Measurements from ENCODE around the gene LY6G6D.

Gene LY6G6D

DNA sequence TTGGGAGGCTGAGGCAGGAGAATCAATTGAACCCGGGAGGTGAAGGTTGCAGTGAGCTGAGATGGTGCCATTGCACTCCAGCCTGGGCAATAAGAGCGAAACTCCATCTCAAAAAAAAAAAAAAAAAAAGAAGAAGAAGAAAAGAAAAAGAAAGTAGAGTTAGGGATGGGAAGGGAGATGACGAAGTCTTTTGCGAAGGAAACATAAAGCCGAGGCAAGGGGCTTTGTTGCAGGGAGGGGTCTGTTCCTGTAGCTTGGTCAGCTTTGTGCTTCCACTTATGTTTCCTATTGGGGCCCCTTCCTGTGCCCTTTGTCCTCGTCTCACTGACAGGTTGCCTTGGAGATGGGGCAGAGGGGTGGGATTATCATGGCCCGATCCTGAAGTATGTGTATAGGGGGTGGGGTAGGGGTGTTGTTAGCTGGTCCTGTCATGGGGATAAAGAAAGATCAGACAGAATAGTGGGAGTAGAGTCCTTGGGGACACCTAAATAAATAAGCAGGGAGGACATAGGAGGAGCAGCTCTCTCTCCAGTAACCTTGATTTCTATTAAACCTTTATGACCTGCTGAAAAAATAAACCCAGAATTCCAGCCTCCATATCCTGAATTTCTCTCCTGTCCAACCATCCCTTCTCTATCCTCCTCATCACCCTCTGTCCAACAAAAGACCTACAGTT lies 22.3 kb downstream of the LY6G6D start:
- H4K5ac ChIP-seq (ENCODE audit: low read length) = no peak overlapping the region
- no peaks in the 10 kb centered on the region for H3K27me3 ChIP-seq (ENCODE audit: insufficient read depth, low read length, poor library complexity)
- peak; percentile 68 for DNase-seq
- peak overlapping the region; percentile 53 for H3K18ac ChIP-seq (ENCODE audit: low read length)
- H3K4me2 ChIP-seq (ENCODE audit: low read length) = no peak overlapping the region
- H3K4me3 ChIP-seq (ENCODE audit: low read length) = no peak overlapping the region
- H3K56ac ChIP-seq (ENCODE audit: low read length) = peak overlapping the region; percentile 86
- H3K9ac ChIP-seq (ENCODE audit: low read length) = peak overlapping the region; percentile 33
- no peak overlapping the region for H3K23ac ChIP-seq (ENCODE audit: low read length)
- H3K36me3 ChIP-seq (ENCODE audit: control insufficient read depth, insufficient read depth, low read length) = peaks cover 9% of the 10 kb centered on the region
- H2BK120ac ChIP-seq (ENCODE audit: low read depth, low read length) = no peak overlapping the region
- no peak overlapping the region for H2BK15ac ChIP-seq (replicated peaks; ENCODE audit: low read depth)
- H3K27ac ChIP-seq (ENCODE audit: low read depth, low read length) = peak overlapping the region; percentile 42
- no peak overlapping the region for H2AK5ac ChIP-seq (ENCODE audit: low read length)
- no peak overlapping the region for H2BK5ac ChIP-seq (ENCODE audit: low read length)
- H4K8ac ChIP-seq (ENCODE audit: low read depth, low read length) = no peak overlapping the region
- H3K79me2 ChIP-seq (ENCODE audit: control insufficient read depth, insufficient read depth, low read length) = peaks cover 28% of the 10 kb centered on the region
- WGBS (ENCODE audit: extremely low coverage, insufficient coverage, low lambda C conversion rate) = no CpG with 5 or more reads among the region's 7 CpGs
- peaks cover 11% of the 10 kb centered on the region for H3K79me1 ChIP-seq (ENCODE audit: low read length)
- H3K4ac ChIP-seq (ENCODE audit: low read depth, low read length) = no peak overlapping the region
- peaks cover 25% of the 10 kb centered on the region for H3K4me1 ChIP-seq (ENCODE audit: control insufficient read depth, low read depth, low read length)

DNA sequence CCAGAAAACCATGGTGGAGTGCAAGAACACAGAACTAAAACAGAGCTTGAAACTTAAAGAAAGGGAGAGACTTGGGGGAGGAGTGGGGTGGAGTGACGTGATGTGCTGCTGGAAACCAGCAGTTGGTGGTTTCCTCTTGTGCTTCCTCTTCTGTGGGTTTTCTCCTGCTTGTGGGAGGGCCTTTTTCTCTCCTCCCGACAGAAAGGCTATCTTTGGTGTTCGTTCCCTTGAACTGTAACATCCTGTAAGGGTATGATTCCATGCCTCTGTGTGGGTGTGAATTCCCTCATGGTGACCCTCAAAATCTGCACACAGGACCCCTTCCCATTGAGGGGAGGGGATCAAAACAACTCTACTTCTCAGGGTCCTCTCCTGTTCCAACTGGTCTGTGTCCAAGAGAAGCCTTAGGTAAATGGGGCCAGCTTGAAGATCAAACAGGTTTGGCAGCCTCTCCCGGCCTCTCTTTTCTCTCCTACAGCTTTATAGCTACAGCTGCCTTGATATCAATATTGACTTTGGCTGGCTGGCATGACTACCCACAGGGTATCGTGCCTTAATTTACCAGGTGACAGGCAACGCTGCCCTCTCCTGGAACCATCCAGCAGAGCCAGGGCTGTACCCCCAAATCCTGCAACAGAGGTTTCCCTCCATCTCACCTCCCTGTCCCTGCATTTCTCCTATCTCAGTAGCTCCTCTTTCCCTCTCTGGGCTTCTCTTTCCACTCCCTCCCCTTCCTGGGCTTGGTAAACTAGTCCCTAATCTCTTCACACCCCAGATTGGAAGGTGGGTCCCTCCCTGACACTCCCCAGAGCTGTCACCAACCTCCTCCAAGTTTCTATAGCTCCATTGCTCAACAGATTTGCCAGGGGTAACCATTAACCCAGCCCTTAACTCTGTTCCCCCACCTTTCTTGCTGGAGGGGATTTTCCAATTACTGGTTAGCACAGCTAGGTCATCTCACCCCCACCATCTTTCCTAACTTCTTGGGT lies 23.1 kb downstream of the LY6G6D start:
- Histone ChIP-seq H3K9ac (ENCODE audit: low read length) (peak overlapping the region; percentile 34), H4K8ac (ENCODE audit: low read depth, low read length) (no peak overlapping the region), H2BK5ac (ENCODE audit: low read length) (peak overlapping the region; percentile 46), H2AK5ac (ENCODE audit: low read length) (peak overlapping the region; percentile 71), H4K5ac (ENCODE audit: low read length) (no peak overlapping the region), H3K4me2 (ENCODE audit: low read length) (no peak overlapping the region), H3K4me1 (ENCODE audit: control insufficient read depth, low read depth, low read length) (peaks cover 25% of the 10 kb centered on the region), H3K27me3 (ENCODE audit: insufficient read depth, low read length, poor library complexity) (no peaks in the 10 kb centered on the region), H3K27ac (ENCODE audit: low read depth, low read length) (peak overlapping the region; percentile 42), H3K56ac (ENCODE audit: low read length) (peak overlapping the region; percentile 86), H3K23ac (ENCODE audit: low read length) (no peak overlapping the region), H3K4ac (ENCODE audit: low read depth, low read length) (peak overlapping the region; percentile 73), H3K36me3 (ENCODE audit: control insufficient read depth, insufficient read depth, low read length) (peaks cover 7% of the 10 kb centered on the region), H3K79me1 (ENCODE audit: low read length) (peaks cover 11% of the 10 kb centered on the region), H2BK120ac (ENCODE audit: low read depth, low read length) (peak overlapping the region; percentile 7), H3K79me2 (ENCODE audit: control insufficient read depth, insufficient read depth, low read length) (peaks cover 28% of the 10 kb centered on the region), H3K18ac (ENCODE audit: low read length) (peak overlapping the region; percentile 53), H3K4me3 (ENCODE audit: low read length) (no peak overlapping the region), H2BK15ac (replicated peaks; ENCODE audit: low read depth) (peak overlapping the region; percentile 67)
- no CpG with 5 or more reads among the region's 6 CpGs for WGBS (ENCODE audit: extremely low coverage, insufficient coverage, low lambda C conversion rate)
- peak; percentile 80 for DNase-seq

DNA sequence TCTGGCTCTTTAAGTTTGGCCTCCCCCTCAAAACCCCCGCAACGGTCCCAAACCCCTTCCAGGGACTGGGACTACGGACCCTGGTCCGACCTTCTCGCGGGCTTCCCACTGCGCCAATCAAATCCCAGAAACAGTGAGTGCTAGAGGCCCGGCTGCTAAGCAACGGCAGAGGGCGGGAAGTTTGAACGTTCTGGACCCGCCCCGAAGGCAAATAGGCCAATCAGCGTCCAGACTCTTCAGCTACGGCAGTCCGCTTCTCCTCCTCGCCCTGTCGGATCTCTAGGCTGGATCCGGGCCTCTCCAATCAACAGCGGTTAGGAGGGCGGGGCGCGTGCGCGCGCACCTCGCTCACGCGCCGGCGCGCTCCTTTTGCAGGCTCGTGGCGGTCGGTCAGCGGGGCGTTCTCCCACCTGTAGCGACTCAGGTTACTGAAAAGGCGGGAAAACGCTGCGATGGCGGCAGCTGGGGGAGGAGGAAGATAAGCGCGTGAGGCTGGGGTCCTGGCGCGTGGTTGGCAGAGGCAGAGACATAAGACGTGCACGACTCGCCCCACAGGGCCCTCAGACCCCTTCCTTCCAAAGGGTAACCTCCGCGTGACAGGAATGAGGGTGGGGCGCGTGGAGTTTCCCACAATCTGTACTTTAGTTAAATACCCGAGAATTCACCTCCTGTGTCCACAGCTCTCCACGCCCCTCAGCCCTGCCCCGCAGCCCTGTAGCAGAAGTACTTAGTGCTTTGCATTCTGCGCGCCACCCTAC lies 24.7 kb downstream of the LY6G6D start, which contains the start of gene MSH5:
Gene MSH5, plus strand, starts transcription at position 367 of the 758 bp plus-strand sequence. CDS start 462 bp downstream, outside the sequence.
- WGBS (ENCODE audit: extremely low coverage, insufficient coverage, low lambda C conversion rate) = no CpG with 5 or more reads among the region's 58 CpGs
- no peaks in the 10 kb centered on the region for H3K36me3 ChIP-seq (ENCODE audit: control insufficient read depth, insufficient read depth, low read length)
- DNase-seq = peak; percentile 100

DNA sequence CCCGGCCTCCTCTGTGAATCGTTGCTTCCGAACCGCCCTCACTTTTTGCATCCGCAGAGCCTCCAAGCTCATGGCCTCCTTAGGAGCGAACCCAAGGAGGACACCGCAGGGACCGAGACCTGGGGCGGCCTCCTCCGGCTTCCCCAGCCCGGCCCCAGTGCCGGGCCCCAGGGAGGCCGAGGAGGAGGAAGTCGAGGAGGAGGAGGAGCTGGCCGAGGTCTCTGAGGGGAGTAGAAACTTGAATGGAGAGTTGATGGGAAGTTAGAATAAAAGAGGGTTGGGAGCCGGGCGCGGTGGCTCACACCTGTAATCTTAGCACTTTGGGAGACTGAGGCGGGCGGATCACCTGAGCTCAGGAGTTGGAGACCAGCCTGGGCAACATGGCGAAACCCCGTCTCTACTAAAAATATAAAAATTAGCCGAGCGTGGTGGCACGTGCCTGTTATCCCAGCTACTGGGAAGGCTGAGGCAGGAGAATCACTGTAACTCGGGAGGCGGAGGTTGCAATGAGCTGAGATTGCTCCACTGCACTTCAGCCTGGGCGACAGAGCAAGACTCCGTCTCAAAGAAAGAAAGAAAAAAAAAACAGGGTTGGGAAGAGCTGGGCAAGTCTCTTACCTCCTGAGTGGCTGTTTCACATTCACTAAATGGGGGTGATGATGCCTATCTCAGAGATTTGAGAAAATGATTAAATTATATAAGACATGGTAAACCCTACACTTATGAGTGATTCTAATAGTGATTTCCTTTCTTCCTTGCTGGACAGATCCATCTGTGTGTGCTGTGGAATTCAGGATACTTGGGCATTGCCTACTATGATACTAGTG lies 25.5 kb downstream of the LY6G6D start:
- no CpG with 5 or more reads among the region's 29 CpGs for WGBS (ENCODE audit: extremely low coverage, insufficient coverage, low lambda C conversion rate)
- H3K27me3 ChIP-seq (ENCODE audit: insufficient read depth, low read length, poor library complexity) = no peaks in the 10 kb centered on the region
- H3K18ac ChIP-seq (ENCODE audit: low read length) = peak overlapping the region; percentile 47
- peak overlapping the region; percentile 37 for H3K4me3 ChIP-seq (ENCODE audit: low read length)
- H3K9ac ChIP-seq (ENCODE audit: low read length) = peak overlapping the region; percentile 89
- peak overlapping the region; percentile 77 for H3K4me2 ChIP-seq (ENCODE audit: low read length)
- H3K36me3 ChIP-seq (ENCODE audit: control insufficient read depth, insufficient read depth, low read length) = no peaks in the 10 kb centered on the region
- peak overlapping the region; percentile 73 for H3K27ac ChIP-seq (ENCODE audit: low read depth, low read length)
- H2AK5ac ChIP-seq (ENCODE audit: low read length) = peak overlapping the region; percentile 34
- peak overlapping the region; percentile 95 for H3K4ac ChIP-seq (ENCODE audit: low read depth, low read length)
- no peak overlapping the region for H4K5ac ChIP-seq (ENCODE audit: low read length)
- peaks cover 18% of the 10 kb centered on the region for H3K4me1 ChIP-seq (ENCODE audit: control insufficient read depth, low read depth, low read length)
- peaks cover 7% of the 10 kb centered on the region for H3K79me2 ChIP-seq (ENCODE audit: control insufficient read depth, insufficient read depth, low read length)
- no peak overlapping the region for H2BK120ac ChIP-seq (ENCODE audit: low read depth, low read length)
- peak overlapping the region; percentile 69 for H2BK5ac ChIP-seq (ENCODE audit: low read length)
- no peaks in the 10 kb centered on the region for H3K79me1 ChIP-seq (ENCODE audit: low read length)
- H2BK15ac ChIP-seq (replicated peaks; ENCODE audit: low read depth) = no peak overlapping the region
- DNase-seq = no peak
- H3K56ac ChIP-seq (ENCODE audit: low read length) = peak overlapping the region; percentile 96
- H4K8ac ChIP-seq (ENCODE audit: low read depth, low read length) = no peak overlapping the region
- peak overlapping the region; percentile 90 for H3K23ac ChIP-seq (ENCODE audit: low read length)

More for the DNA sequence above, 24.7 kb downstream of the LY6G6D start, which contains the start of gene MSH5:
- Histone ChIP-seq H2BK120ac (ENCODE audit: low read depth, low read length) (peak within 1 kb of the TSS; percentile 7), H4K8ac (ENCODE audit: low read depth, low read length) (no peak within 1 kb of the TSS), H3K4ac (ENCODE audit: low read depth, low read length) (peak within 1 kb of the TSS; percentile 95), H2AK5ac (ENCODE audit: low read length) (peak within 1 kb of the TSS; percentile 72), H3K56ac (ENCODE audit: low read length) (peak within 1 kb of the TSS; percentile 96), H3K18ac (ENCODE audit: low read length) (peak within 1 kb of the TSS; percentile 53), H4K5ac (ENCODE audit: low read length) (no peak within 1 kb of the TSS), H3K9ac (ENCODE audit: low read length) (peak within 1 kb of the TSS; percentile 89), H3K4me1 (ENCODE audit: control insufficient read depth, low read depth, low read length) (peaks cover 18% of the 10 kb centered on the region), H3K79me1 (ENCODE audit: low read length) (no peaks in the 10 kb centered on the region), H3K4me3 (ENCODE audit: low read length) (peak within 1 kb of the TSS; percentile 37), H3K27ac (ENCODE audit: low read depth, low read length) (peak within 1 kb of the TSS; percentile 73), H3K23ac (ENCODE audit: low read length) (peak within 1 kb of the TSS; percentile 90), H3K27me3 (ENCODE audit: insufficient read depth, low read length, poor library complexity) (no peaks in the 10 kb centered on the region), H3K4me2 (ENCODE audit: low read length) (peak within 1 kb of the TSS; percentile 77), H3K79me2 (ENCODE audit: control insufficient read depth, insufficient read depth, low read length) (peaks cover 15% of the 10 kb centered on the region), H2BK5ac (ENCODE audit: low read length) (peak within 1 kb of the TSS; percentile 69), H2BK15ac (replicated peaks; ENCODE audit: low read depth) (peak within 1 kb of the TSS; percentile 14)

DNA sequence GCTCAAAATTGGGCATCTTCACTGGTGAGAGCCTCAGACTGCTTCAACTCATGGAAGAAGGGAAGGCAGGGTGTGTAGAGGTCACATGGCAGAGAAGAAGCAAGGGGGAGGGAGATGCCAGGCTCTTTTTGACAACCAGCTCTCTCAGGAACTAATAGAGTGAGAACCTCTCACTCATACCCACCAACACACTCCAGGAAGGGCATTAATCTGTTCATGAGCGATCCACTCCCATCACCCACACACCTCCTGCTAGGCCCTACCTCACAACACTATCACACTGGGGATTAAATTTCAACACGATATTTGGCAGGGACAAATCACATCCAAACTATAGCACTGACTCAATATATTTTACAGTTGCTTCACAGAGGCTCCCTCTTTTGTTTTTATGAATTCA lies 26.7 kb downstream of the LY6G6D start:
- Histone ChIP-seq H3K9ac (ENCODE audit: low read length) (no peak overlapping the region), H3K56ac (ENCODE audit: low read length) (no peak overlapping the region), H3K27me3 (ENCODE audit: insufficient read depth, low read length, poor library complexity) (no peaks in the 10 kb centered on the region), H3K79me2 (ENCODE audit: control insufficient read depth, insufficient read depth, low read length) (no peaks in the 10 kb centered on the region), H3K18ac (ENCODE audit: low read length) (no peak overlapping the region), H3K4me1 (ENCODE audit: control insufficient read depth, low read depth, low read length) (peaks cover 17% of the 10 kb centered on the region), H3K23ac (ENCODE audit: low read length) (no peak overlapping the region), H2BK15ac (replicated peaks; ENCODE audit: low read depth) (no peak overlapping the region), H2AK5ac (ENCODE audit: low read length) (no peak overlapping the region), H3K4me3 (ENCODE audit: low read length) (no peak overlapping the region), H3K27ac (ENCODE audit: low read depth, low read length) (no peak overlapping the region), H4K5ac (ENCODE audit: low read length) (no peak overlapping the region), H2BK5ac (ENCODE audit: low read length) (no peak overlapping the region), H3K4ac (ENCODE audit: low read depth, low read length) (no peak overlapping the region), H3K79me1 (ENCODE audit: low read length) (no peaks in the 10 kb centered on the region), H2BK120ac (ENCODE audit: low read depth, low read length) (no peak overlapping the region), H3K36me3 (ENCODE audit: control insufficient read depth, insufficient read depth, low read length) (no peaks in the 10 kb centered on the region), H4K8ac (ENCODE audit: low read depth, low read length) (no peak overlapping the region), H3K4me2 (ENCODE audit: low read length) (no peak overlapping the region)
- no CpG with 5 or more reads among the region's 2 CpGs for WGBS (ENCODE audit: extremely low coverage, insufficient coverage, low lambda C conversion rate)
- DNase-seq = no peak

All from mesendoderm (in vitro differentiated cells).